ENCODE results near the gene EEA1.
"Not testable (repeated sequence)": the region's sequence is repeated elsewhere in the genome, so short reads cannot be mapped to it uniquely, and the experiment has no call there.

Gene EEA1

GRCh38 chr12:92928962-92929915 lies at the start of gene EEA1:
Gene EEA1, minus strand, starts transcription at chr12:92929295. Its CDS starts 229 bp downstream, at chr12:92929066.
- peak; percentile 97 for DNase-seq

- DNase-seq: no peak
Measured at GRCh38 chr12:92978607-92979006, 49.5 kb upstream of the EEA1 start.

GRCh38 chr12:92977326-92977725 lies 48.2 kb upstream of the EEA1 start:
- no peak for DNase-seq

GRCh38 chr12:92974759-92975158 lies 45.7 kb upstream of the EEA1 start:
- no peak for DNase-seq

GRCh38 chr12:92973614-92974013 lies 44.5 kb upstream of the EEA1 start:
- DNase-seq: no peak

GRCh38 chr12:92971859-92972524 lies 42.9 kb upstream of the EEA1 start:
- no peak for DNase-seq

GRCh38 chr12:92968176-92968813 lies 39.2 kb upstream of the EEA1 start:
- no peak for DNase-seq

GRCh38 chr12:92964378-92964777 lies 35.3 kb upstream of the EEA1 start:
- not testable (repeated sequence) for DNase-seq

GRCh38 chr12:92961949-92962348 lies 32.9 kb upstream of the EEA1 start:
- no peak for DNase-seq

GRCh38 chr12:92955997-92956663 lies 27.0 kb upstream of the EEA1 start:
- DNase-seq: no peak

- no peak for DNase-seq
Measured at GRCh38 chr12:92953747-92954146, 24.7 kb upstream of the EEA1 start.

GRCh38 chr12:92952394-92952793 lies 23.3 kb upstream of the EEA1 start:
- no peak for DNase-seq

- DNase-seq: no peak
Measured at GRCh38 chr12:92951006-92951405, 21.9 kb upstream of the EEA1 start.

GRCh38 chr12:92950011-92950410 lies 20.9 kb upstream of the EEA1 start:
- DNase-seq: no peak

- DNase-seq: no peak
Measured at GRCh38 chr12:92949466-92949865, 20.4 kb upstream of the EEA1 start.

GRCh38 chr12:92947589-92948215 lies 18.6 kb upstream of the EEA1 start:
- DNase-seq: no peak

GRCh38 chr12:92945659-92946220 lies 16.6 kb upstream of the EEA1 start:
- no peak for DNase-seq

GRCh38 chr12:92943482-92944250 lies 14.6 kb upstream of the EEA1 start:
- DNase-seq: no peak

GRCh38 chr12:92942905-92943304 lies 13.8 kb upstream of the EEA1 start:
- DNase-seq: no peak

GRCh38 chr12:92939116-92939515 lies 10.0 kb upstream of the EEA1 start:
- no peak for DNase-seq

- DNase-seq: no peak
Measured at GRCh38 chr12:92938638-92939037, 9.5 kb upstream of the EEA1 start.
